Osteocyte (in vitro differentiated cells): ENCODE data around the gene REC114. TPM values are rescaled to one million over a fixed set of nuclear protein-coding genes. Genes with fewer than 3 reads are reported as not detected.
"Not testable (repeated sequence)": the region's sequence is repeated elsewhere in the genome, so short reads cannot be mapped to it uniquely, and the experiment has no call there.

Source experiments
- DNase-seq: peaks from one replicate; pipeline ENCODE4 v3.0.0; 2021; ENCODE audit warnings: mixed read lengths; ENCODE audit not compliant: unreplicated experiment; ENCODE audit errors: extremely low spot score
- H3K27ac Mint-ChIP-seq: one replicate; pipeline ENCODE4 v1.8.0; 2021; ENCODE audit warnings: mild to moderate bottlenecking, mixed read lengths; ENCODE audit not compliant: unreplicated experiment
- H3K27me3 Mint-ChIP-seq: one replicate; pipeline ENCODE4 v1.8.0; 2021; ENCODE audit warnings: mixed read lengths; ENCODE audit not compliant: unreplicated experiment
- H3K36me3 Mint-ChIP-seq: one replicate; pipeline ENCODE4 v1.8.0; 2021; ENCODE audit warnings: mixed read lengths; ENCODE audit not compliant: unreplicated experiment
- H3K4me1 Mint-ChIP-seq: one replicate; pipeline ENCODE4 v1.8.0; 2021; ENCODE audit warnings: mixed read lengths; ENCODE audit not compliant: unreplicated experiment
- H3K4me3 Mint-ChIP-seq: one replicate; pipeline ENCODE4 v1.8.0; 2021; ENCODE audit warnings: mild to moderate bottlenecking, moderate library complexity, mixed read lengths; ENCODE audit not compliant: unreplicated experiment
- H3K9me3 Mint-ChIP-seq: one replicate; pipeline ENCODE4 v1.8.0; 2021; ENCODE audit warnings: mixed read lengths; ENCODE audit not compliant: unreplicated experiment
- CTCF ChIP-seq: fragments of 200-600 bp; sonication (generic); IDR thresholded peaks from 2 replicates; pipeline ENCODE4 v1.5.0; 2021; ENCODE audit warnings: antibody characterized with exemption, mild to moderate bottlenecking, moderate library complexity
- total RNA-seq: library from RNA; stranded (reverse); gene quantifications from 2 replicates; pipeline ENCODE4 v1.2.1, GENCODE V29; 2021

REC114 gene
- total RNA-seq, 1 donor from 2014 or later = not detected

- DNase-seq = no peak
- Mint-ChIP-seq H3K4me3 (no peak overlapping the region), H3K27me3 (peaks cover 28% of the 10 kb centered on the region), H3K36me3 (no peaks in the 10 kb centered on the region), H3K4me1 (no peaks in the 10 kb centered on the region), H3K27ac (no peak overlapping the region), H3K9me3 (no peaks in the 10 kb centered on the region)
- TF ChIP-seq CTCF = no peak
These were observed 40.1 kb downstream of the REC114 start for GRCh38 chr15:73483053-73483452.

GRCh38 chr15:73485372-73485771 lies 42.4 kb downstream of the REC114 start:
- no peak overlapping the region for H3K4me3 Mint-ChIP-seq
- no peak overlapping the region for H3K27ac Mint-ChIP-seq
- no peak for DNase-seq
- no peaks in the 10 kb centered on the region for H3K4me1 Mint-ChIP-seq
- peaks cover 18% of the 10 kb centered on the region for H3K27me3 Mint-ChIP-seq
- H3K9me3 Mint-ChIP-seq = no peaks in the 10 kb centered on the region
- no peaks in the 10 kb centered on the region for H3K36me3 Mint-ChIP-seq
- TF ChIP-seq CTCF = no peak

GRCh38 chr15:73485885-73486284 lies 42.9 kb downstream of the REC114 start:
- not testable (repeated sequence) for H3K9me3 Mint-ChIP-seq, H3K4me1 Mint-ChIP-seq, H3K27ac Mint-ChIP-seq, H3K4me3 Mint-ChIP-seq, H3K36me3 Mint-ChIP-seq, DNase-seq
- peaks cover 21% of the 10 kb centered on the region for H3K27me3 Mint-ChIP-seq

GRCh38 chr15:73488698-73489097 lies 45.7 kb downstream of the REC114 start:
- Mint-ChIP-seq H3K27ac (no peak overlapping the region), H3K36me3 (no peaks in the 10 kb centered on the region), H3K4me1 (no peaks in the 10 kb centered on the region), H3K27me3 (peaks cover 29% of the 10 kb centered on the region), H3K9me3 (no peaks in the 10 kb centered on the region), H3K4me3 (no peak overlapping the region)
- DNase-seq = no peak
- TF ChIP-seq CTCF = no peak

- Mint-ChIP-seq H3K27me3 (peaks cover 42% of the 10 kb centered on the region), H3K27ac (no peak overlapping the region), H3K9me3 (no peaks in the 10 kb centered on the region), H3K4me1 (no peaks in the 10 kb centered on the region), H3K4me3 (no peak overlapping the region), H3K36me3 (no peaks in the 10 kb centered on the region)
- TF ChIP-seq CTCF = no peak
- no peak for DNase-seq
These were observed 51.0 kb downstream of the REC114 start for GRCh38 chr15:73493922-73494321.

- no peaks in the 10 kb centered on the region for H3K9me3 Mint-ChIP-seq
- TF ChIP-seq CTCF = no peak
- no peak overlapping the region for H3K27ac Mint-ChIP-seq
- H3K36me3 Mint-ChIP-seq = no peaks in the 10 kb centered on the region
- peaks cover 54% of the 10 kb centered on the region for H3K27me3 Mint-ChIP-seq
- no peak overlapping the region for H3K4me3 Mint-ChIP-seq
- DNase-seq = no peak
- H3K4me1 Mint-ChIP-seq = no peaks in the 10 kb centered on the region
These were observed 52.2 kb downstream of the REC114 start for GRCh38 chr15:73495181-73495580.
